ENCODE results near the gene CDK17.
"Not testable (repeated sequence)": the region's sequence is repeated elsewhere in the genome, so short reads cannot be mapped to it uniquely, and the experiment has no call there.

CDK17 gene

GRCh38 chr12:96383991-96384390, 16.2 kb downstream of the CDK17 start:
- no peak for DNase-seq

- DNase-seq, result no peak
Observed at GRCh38 chr12:96383371-96383770, 16.9 kb downstream of the CDK17 start.

DNA sequence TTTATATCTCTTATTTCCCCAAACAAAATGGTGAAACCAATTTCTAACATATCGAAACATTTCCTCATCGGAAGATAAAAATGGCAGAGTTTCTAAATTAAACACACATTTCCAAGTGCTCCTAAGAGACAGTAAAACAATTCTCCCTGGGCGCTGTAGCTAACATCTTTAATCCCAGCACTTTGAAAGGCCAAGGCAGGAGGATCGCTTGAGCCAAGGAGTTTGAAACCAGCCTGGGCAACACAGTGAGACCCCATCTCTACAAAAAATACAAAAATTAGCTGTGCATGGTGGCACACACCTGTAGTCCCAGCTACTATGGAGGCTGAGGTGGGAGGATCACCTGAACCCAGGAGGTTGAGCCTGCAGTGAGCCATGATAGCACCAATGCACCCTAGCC, 20.5 kb downstream of the CDK17 start:
- not testable (repeated sequence) for DNase-seq

DNA sequence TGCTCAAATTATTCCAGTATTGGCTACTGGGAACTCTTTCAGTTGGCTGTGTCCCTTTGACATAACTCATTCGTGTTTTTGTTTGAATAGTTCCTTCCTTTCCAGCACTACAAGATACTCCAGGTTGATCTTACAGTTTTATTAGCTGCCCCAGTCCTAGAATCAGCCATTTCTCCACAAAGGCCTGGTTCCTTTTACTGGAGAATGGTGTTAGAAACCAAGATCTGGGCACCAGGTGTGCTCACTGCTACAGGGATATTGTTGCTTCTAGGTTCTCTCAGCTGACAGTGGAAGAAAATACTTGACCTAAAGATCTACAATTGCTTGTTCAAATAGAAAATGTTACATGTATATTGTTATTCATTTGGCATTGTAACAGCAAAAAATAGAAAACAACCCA, 21.9 kb downstream of the CDK17 start:
- no peak for DNase-seq

DNA sequence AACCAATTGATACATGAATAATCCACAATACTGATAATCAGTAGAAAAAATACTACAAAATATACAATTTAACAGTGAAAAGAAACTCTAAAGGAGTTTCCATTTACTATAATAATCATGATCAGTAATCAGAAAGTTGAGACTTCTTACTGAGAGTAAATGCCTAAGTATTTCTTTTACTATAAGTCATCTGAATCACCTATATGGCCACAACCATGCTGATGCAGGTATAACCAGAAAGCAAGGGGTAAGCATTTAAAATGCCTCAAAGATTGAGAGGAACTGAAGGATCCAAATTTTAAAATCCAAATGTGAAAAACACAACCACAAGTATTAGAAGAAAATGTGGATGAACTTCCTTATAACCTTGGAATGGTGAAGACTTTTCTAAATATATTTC, 23.4 kb downstream of the CDK17 start:
- no peak for DNase-seq

DNA sequence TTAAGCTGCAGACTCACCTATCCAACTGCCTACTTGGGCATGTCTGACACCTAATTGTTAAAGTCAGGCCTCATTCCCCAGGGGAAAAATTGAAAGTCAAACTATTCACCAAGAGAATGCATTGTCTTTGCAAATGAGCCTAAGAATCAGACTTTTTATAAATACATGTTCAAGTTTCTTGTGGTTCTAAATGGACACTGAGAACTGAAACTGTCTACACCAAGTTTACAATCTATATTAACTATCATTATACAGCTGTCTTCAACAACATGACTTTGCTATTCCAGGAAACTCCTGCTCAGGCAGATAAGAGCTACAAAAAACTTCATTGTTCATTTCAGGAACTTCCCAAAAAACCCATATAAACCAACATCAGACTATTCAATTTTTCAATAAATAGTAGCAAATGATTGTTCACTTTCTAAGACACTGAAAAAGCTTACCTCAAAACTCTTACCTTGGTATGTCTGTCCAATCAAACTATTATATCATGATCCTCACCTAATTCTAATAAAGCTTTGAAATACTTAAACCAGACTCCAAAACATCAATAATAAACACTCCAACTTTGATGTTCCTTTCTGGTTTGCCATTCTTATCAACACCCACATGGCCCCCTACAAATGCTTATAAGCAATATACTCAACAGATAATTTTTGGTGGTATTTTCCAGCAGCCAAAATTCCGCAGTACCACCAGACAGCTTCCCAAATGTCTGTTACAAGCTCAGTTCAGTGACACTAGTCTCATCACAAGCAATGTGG, 24.2 kb downstream of the CDK17 start:
- no peak for DNase-seq

DNA sequence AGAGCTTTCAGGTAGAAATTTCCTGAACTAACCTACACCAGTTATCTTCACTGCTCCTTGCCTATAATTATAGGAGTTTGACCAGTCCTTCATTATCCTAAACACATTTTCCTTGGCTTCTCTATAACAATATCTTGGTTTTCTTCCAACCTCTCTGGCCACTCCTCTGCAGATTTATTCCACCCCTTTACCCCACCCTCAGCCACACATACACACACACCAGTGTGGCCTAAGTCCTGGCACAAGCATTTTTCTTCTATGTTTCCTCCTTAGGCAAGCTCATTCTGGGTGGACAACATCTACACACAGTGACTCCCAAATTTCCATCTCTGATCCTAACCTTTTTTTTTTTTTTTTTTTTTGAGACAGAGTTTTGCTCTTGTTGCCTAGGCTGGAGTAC, 25.1 kb downstream of the CDK17 start:
- DNase-seq, result no peak

DNA sequence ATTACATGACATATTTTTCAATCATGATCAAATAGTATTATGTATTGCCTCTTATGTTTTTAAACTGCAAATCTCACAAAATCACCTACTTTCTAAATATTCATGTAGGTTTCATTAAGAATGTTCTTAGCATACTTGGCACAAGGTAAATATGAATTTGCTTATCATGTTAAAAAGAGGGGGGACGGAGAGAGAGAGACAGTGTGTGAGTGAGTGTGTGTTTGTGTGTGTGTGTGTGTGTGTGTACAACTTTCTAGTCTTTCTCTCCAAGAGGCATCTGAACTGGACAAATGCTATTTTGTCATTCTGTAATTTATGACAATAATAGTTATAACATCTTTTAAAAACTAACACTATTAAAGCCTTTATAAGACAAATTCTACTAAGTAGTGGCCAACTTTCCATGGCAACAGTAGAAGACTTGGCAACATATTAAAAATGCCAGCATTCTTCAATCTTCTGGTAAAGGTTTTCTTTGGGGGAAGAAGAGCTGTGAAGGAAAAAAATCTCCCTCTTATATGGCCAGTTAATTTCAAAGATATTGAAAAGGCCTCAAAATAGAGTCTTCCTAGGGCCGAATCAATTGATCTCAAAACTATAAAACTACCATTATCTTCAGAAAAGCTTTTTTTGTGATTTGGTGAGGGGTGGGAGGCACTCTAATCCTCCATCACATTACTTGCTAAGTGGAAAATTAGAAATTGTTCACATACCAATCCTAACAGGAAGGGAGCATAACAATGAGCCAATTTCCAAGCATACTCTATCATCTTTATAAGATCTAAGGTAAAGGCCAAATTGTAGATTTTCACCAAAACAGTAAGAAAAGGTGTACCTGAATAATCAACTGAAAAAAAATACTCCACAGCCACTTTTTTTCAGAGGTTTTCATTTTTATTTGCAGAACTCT, 28.2 kb downstream of the CDK17 start:
- DNase-seq, result no peak

GRCh38 chr12:96371138-96371789, 29.0 kb downstream of the CDK17 start:
- DNase-seq, result no peak

DNA sequence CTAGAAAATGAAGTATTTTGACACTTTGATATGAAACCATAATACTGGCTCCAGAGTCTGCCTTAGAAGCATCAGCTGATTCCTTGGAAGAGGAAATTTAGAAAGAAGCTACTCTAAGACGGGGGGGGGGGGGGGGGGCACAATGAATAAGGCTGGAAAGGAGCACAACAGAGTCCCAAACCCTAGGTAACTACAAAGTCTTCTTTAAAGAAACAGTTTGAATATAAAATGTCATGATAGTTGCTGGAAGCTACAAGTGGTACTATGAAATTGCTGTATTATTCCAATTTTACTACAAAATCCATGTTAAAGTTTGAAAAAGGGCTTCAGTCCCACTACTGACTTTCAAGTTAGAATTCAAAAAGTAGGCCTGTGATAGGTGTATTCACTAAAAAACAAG, 31.6 kb downstream of the CDK17 start:
- DNase-seq, result no peak

DNA sequence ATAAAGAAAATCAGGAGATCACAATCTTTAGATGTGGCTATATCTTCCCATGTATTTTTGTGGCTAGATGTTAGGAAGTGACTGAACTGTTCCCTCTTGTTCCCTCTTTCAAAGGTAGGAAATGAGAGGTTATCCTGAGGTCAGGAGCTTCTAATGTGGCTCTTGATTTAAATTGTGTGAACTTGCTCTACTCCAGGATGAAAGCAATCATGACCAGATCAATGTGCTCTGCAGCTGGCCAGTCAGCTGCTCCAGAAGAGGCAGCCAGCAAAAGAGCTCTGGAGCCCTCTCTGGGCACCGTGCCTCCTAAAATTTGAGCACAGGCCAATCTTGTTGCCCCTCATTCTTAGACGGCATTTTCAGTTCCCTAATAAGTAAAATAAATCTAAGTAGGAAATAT, 32.0 kb downstream of the CDK17 start:
- DNase-seq, result no peak

DNA sequence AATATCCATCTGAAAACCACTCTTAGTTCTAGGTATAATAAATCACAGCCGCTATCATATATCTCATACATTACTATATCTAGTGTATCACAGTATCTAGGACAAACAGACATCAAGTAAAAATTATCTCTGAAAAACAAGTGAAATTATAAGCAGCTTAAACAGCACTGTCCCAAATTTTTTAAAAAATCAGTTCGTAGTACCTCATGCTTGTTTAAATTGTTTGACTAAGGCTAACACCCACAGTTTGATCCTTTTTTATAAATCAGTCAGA, 33.9 kb downstream of the CDK17 start:
- no peak for DNase-seq

GRCh38 chr12:96365604-96366380, 34.4 kb downstream of the CDK17 start:
- no peak for DNase-seq

GRCh38 chr12:96364092-96364700, 36.0 kb downstream of the CDK17 start:
- no peak for DNase-seq

DNA sequence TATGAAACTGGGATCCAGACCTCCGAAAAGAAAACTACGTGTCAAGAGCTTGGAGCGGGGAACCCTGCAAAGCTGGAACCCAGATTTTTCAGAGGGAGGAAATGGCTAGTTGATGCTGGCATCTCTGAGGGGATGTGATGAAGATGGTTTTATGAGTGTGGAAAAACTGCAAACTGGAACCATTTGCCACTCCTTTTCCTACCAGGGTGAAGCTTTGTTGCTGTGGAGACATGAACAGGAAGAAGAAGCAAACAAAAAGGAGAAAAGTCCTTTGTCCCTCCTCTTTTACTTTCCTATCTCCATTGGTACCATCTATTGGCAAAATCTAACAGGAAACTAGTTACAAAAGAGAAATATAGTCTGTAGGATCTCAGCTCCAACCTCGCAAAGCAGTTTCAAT, 39.2 kb downstream of the CDK17 start:
- DNase-seq, result no peak

DNA sequence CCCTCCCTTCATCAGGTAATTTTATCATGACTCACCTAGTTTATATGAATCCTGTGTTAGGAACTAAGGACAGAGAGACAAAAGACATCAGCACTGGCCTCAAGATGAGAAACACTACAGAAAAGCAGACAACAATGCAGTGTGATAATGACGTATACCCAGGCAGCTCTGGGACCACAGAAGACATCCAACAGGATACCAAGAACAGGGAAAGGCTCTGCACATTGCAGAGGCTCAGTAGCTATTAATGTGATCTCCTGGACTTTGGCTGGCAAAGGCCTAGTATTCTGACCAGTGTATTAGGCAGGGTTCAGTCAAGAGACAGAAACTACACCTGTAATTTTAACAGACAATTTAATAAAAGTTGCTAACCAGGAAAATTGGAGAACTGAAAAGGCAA, 39.7 kb downstream of the CDK17 start:
- no peak for DNase-seq

- DNase-seq, result no peak
Observed at GRCh38 chr12:96359328-96359727, 40.9 kb downstream of the CDK17 start.

DNA sequence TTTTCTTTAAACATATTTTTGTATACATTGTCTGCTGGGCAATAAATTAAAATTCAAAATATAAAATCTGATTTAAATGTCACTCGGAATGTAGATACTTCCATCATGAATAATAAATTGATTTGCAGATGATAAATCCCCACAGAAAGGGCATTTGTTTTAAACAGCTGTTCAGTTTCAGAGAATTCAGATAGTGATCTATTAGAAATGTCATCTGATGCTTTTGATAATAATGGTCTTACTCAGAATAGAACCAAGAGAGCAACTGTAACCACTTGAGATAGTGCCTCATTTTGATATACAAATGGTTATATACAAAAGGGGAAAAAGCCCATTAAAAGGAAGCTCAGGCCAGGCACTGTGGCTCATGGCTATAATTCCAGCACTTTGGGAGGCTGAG, 43.4 kb downstream of the CDK17 start:
- no peak for DNase-seq

DNA sequence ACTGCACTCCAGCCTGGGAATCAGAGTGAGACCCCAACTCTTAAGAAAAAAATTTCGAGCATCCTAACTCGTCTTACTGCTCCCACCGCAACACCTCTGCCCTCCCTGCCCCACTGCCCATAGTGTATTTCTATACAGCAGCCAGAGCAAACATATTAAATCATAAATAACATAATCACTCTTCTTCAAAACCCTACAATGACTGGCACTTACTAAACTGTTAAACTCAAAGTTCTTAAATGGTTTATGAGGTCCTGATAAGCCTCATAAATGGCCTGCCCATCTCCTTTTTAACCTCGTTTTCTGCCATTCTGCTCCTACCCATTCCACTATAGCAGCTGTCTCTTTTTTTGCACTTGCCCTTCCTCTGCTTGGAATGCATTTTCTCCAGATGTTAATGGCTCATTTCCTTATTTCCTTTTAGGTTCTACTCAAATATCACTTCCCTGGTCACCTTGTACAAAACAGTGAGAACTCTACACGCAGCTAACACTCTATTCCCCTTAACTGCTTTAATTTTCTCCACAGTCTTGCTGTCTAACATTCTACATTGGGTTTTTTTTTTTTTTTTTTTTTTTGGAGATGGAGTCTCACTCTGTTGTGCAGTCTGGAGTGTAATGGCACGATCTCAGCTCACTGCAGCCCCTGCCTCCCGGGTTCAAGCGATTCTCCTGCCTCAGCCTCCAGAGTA, 45.2 kb downstream of the CDK17 start:
- DNase-seq, result no peak

DNA sequence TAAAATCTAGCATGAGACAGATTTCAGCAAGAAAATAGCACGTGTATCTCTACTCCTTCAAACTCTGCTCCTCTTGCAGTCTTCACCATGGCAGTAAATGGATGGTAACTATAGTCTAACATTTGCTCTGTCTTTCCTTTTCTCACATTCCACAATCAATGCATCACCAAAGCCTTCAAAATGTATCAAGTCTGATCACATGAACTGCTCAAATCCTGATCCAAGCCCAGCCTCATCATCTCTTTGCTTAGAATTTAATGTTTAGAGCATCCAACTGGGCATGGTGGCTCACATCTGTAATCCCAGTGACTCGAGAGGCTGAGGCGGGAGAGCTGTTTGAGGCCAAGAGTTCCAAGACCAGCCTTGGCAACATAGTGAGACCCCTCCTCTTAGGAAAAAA, 45.9 kb downstream of the CDK17 start:
- DNase-seq, result no peak

GRCh38 chr12:96352161-96352835, 47.9 kb downstream of the CDK17 start:
- DNase-seq, result no peak

DNA sequence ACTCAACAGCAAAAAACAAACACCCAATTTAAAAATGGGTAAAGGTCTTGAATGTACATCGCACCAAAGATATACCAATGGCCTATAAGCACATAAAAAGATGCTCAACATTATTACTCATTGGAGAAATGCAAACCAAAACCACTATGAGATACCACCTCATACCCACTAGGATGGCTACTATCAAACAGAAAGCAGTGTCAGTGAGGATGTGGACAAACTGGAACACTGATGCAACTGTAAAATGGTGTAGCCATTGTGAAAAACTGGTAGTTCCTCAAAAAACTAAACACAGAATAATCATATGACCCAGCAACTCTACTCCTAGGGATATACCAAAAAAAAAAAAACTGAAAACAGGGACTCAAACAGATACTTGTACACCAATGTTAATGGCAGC, 49.3 kb downstream of the CDK17 start:
- DNase-seq, result no peak
